Body of pancreas (tissue), 4 donors: ENCODE measurements around the gene ATAT1. TPM values are rescaled to one million over a fixed set of nuclear protein-coding genes. Genes with fewer than 3 reads are reported as not detected.
A peak's percentile ranks its signal among the peaks of the same experiment; 100 is the strongest.

Experiments
- ATAC-seq: fragments of 150-250 bp; one replicate; pipeline ENCODE4 v1.9.1; 2016
- DNase-seq, 4 donors: peaks; one replicate each; pipeline ENCODE4 v3.0.0-alpha.2; 2019
- H3K27ac ChIP-seq, 4 donors: fragments of 200-600 bp; sonication (generic); 1 replicate in 3 of 4; 2 replicates in 1 of 4; pipeline versions ENCODE4 v1.5.1 to v1.6.1; 2016 to 2019; ENCODE audit warnings: mild to moderate bottlenecking in 1 of 4, mixed read lengths in 1 of 4, moderate library complexity in 1 of 4
- H3K27me3 ChIP-seq, 2 donors: fragments of 200-600 bp; sonication (generic); one replicate each; pipeline ENCODE4 v1.6.0; 2016; ENCODE audit warnings: mild to moderate bottlenecking in 1 of 2
- H3K36me3 ChIP-seq, 2 donors: fragments of 200-600 bp; sonication (generic); replicated peaks in 1 of 2; 2 replicates each; pipeline ENCODE4 v1.5.1; 2016; ENCODE audit warnings: low read depth in 2 of 2; ENCODE audit not compliant: insufficient read depth in 1 of 2
- H3K4me1 ChIP-seq: fragments of 200-600 bp; sonication (generic); one replicate; pipeline ENCODE4 v1.6.0; 2016
- H3K4me3 ChIP-seq, 2 donors: fragments of 200-600 bp; sonication (generic); 1 replicate in 1 of 2; 2 replicates in 1 of 2; pipeline ENCODE4 v1.5.1; 2016 to 2019
- H3K9me3 ChIP-seq, 3 donors: fragments of 200-600 bp; sonication (generic); 1 replicate in 2 of 3; 2 replicates in 1 of 3; pipeline ENCODE4 v1.5.1; 2016
- CTCF ChIP-seq, 7 experiments: fragments of 450-650 bp in 4 of 7; fragments of 200-600 bp in 3 of 7; sonication (generic) in 3 of 7; IDR thresholded peaks; one replicate each; pipeline ENCODE4 v1.5.1; 2016 to 2019; ENCODE audit warnings: antibody characterized with exemption in 7 of 7
- POLR2A ChIP-seq, 3 donors: fragments of 450-650 bp; IDR thresholded peaks; one replicate each; pipeline ENCODE4 v1.6.1; 2016; ENCODE audit warnings: antibody characterized with exemption in 3 of 3, mild to moderate bottlenecking in 2 of 3
- WGBS, 2 donors: methylation state at CpG; one replicate each; pipeline ENCODE4 v1.1.5; 2017; 5-methylcytosine and 5-hydroxymethylcytosine counted together
- intact Hi-C: fragments of 100-400 bp; cut with DNase I; formaldehyde crosslinking; loops from one replicate; pipeline ENCODE4 v1.15.1; 2023
- total RNA-seq, 2 donors: library from RNA; depleted of rRNA; stranded (reverse); fragments of >200 nt; gene quantifications; one replicate each; pipeline ENCODE4 v1.1.0, GENCODE V29; 2016

Gene ATAT1
- total RNA-seq, 2 donors from 2014 or later, result 2.0 to 5.4 TPM

- no peak overlapping the region for H3K27ac ChIP-seq
Observed at GRCh38 chr6:30644769-30645168, 18.1 kb downstream of the ATAT1 start.

GRCh38 chr6:30645989-30646388 is 19.3 kb downstream of the ATAT1 start:
- no peaks in the 10 kb centered on the region for H3K9me3 ChIP-seq
- peaks cover 22% of the 10 kb centered on the region for H3K4me1 ChIP-seq
- no peak for TF ChIP-seq CTCF (IDR thresholded peaks at IDR 0.05)
- TF ChIP-seq POLR2A (IDR thresholded peaks at IDR 0.05), result no peak
- H3K36me3 ChIP-seq, result no peaks in the 10 kb centered on the region
- 73 to 78% methylated on average over 1 of the region's 1 CpG for WGBS, 2 donors
- H3K4me3 ChIP-seq, result no peak overlapping the region
- no peak for DNase-seq
- intact Hi-C loops, result no loop called here
- no peak for ATAC-seq
- peak overlapping the region in 1 of 4 donors; percentile 87 for H3K27ac ChIP-seq
- H3K27me3 ChIP-seq, result no peaks in the 10 kb centered on the region

More at GRCh38 chr6:30644769-30645168, 18.1 kb downstream of the ATAT1 start:
- H3K36me3 ChIP-seq, result no peaks in the 10 kb centered on the region
- WGBS, 2 donors, result 72 to 81% methylated on average over 5 of the region's 5 CpGs
- peaks cover 22% of the 10 kb centered on the region for H3K4me1 ChIP-seq
- intact Hi-C loops, result no loop called here
- no peak for ATAC-seq
- no peaks in the 10 kb centered on the region for H3K27me3 ChIP-seq
- TF ChIP-seq CTCF (IDR thresholded peaks at IDR 0.05) (no peak), POLR2A (IDR thresholded peaks at IDR 0.05) (no peak)
- no peaks in the 10 kb centered on the region for H3K9me3 ChIP-seq
- no peak for DNase-seq
- H3K4me3 ChIP-seq, result no peak overlapping the region

- peak; percentile 92 to 96 (median 95) for DNase-seq
- ATAC-seq, result peak; percentile 89
- H3K27ac ChIP-seq, result peak within 1 kb of the TSS; percentile 83 to 97 (median 91)
- TF ChIP-seq CTCF (IDR thresholded peaks at IDR 0.05), result peak in 1 of 7 experiments; percentile 6
- TF ChIP-seq POLR2A (IDR thresholded peaks at IDR 0.05), result no peak
- peaks cover 22% of the 10 kb centered on the region for H3K4me1 ChIP-seq
- intact Hi-C loops, result no loop called here
- H3K36me3 ChIP-seq, result no peaks in the 10 kb centered on the region
- H3K4me3 ChIP-seq, result peak within 1 kb of the TSS; percentile 70 to 96
- H3K9me3 ChIP-seq, result no peaks in the 10 kb centered on the region
- no peaks in the 10 kb centered on the region for H3K27me3 ChIP-seq
- WGBS, 2 donors, result 4 to 8% methylated on average over 21 to 36 of the region's 37 CpGs
Observed at GRCh38 chr6:30646450-30647241, 20.0 kb downstream of the ATAT1 start, which contains the start of gene C6orf136. Gene C6orf136, plus strand, starts transcription at chr6:30647133. Its CDS starts 99 bp downstream, at chr6:30647232.

GRCh38 chr6:30647242-30648116 is 20.8 kb downstream of the ATAT1 start:
- WGBS, 2 donors, result 0% methylated on average over 7 to 78 of the region's 78 CpGs
- DNase-seq (peak; percentile 70 to 80 (median 78)), ATAC-seq (peak; percentile 75)
- Histone ChIP-seq H3K36me3 (peaks cover 0 to 8% of the 10 kb centered on the region in 2 donors), H3K27me3 (no peaks in the 10 kb centered on the region), H3K4me1 (peaks cover 22% of the 10 kb centered on the region), H3K9me3 (no peaks in the 10 kb centered on the region), H3K27ac (peak overlapping the region; percentile 83 to 97 (median 91)), H3K4me3 (peak overlapping the region; percentile 70 to 96)
- intact Hi-C loops, result no loop called here
- TF ChIP-seq CTCF (IDR thresholded peaks at IDR 0.05) (no peak), POLR2A (IDR thresholded peaks at IDR 0.05) (peak; percentile 18 to 67 (median 61))
